Rectal smooth muscle tissue (tissue), 1 donor: Measurements from ENCODE around the gene CPN2.

ENCODE experiments used
- H3K27ac ChIP-seq: one replicate; pipeline ENCODE4 v1.7.0; 2013; ENCODE audit warnings: low read depth, low read length, inconsistent platforms
- H3K27me3 ChIP-seq: one replicate; pipeline ENCODE4 v1.7.0; 2013; ENCODE audit warnings: low read length; ENCODE audit not compliant: control insufficient read depth, insufficient read depth
- H3K36me3 ChIP-seq: one replicate; pipeline ENCODE4 v1.7.0; 2013; ENCODE audit warnings: low read length; ENCODE audit not compliant: control insufficient read depth, insufficient read depth
- H3K4me1 ChIP-seq: one replicate; pipeline ENCODE4 v1.7.0; 2013; ENCODE audit warnings: low read length; ENCODE audit not compliant: control insufficient read depth, insufficient read depth
- H3K4me3 ChIP-seq: one replicate; pipeline ENCODE4 v1.7.0; 2013; ENCODE audit warnings: low read length
- H3K9ac ChIP-seq: one replicate; pipeline ENCODE4 v1.7.0; 2013; ENCODE audit warnings: low read length

Gene CPN2

GRCh38 chr3:194377708-194378107, 26.6 kb upstream of the CPN2 start:
- Histone ChIP-seq H3K4me1 (no peaks in the 10 kb centered on the region), H3K4me3 (no peak overlapping the region), H3K9ac (no peak overlapping the region), H3K27ac (no peak overlapping the region), H3K36me3 (no peaks in the 10 kb centered on the region), H3K27me3 (no peaks in the 10 kb centered on the region)

GRCh38 chr3:194376241-194376560, 25.1 kb upstream of the CPN2 start:
- H3K27me3 ChIP-seq, result no peaks in the 10 kb centered on the region
- no peak overlapping the region for H3K27ac ChIP-seq
- H3K36me3 ChIP-seq, result no peaks in the 10 kb centered on the region

GRCh38 chr3:194375473-194376240, 24.5 kb upstream of the CPN2 start:
- Histone ChIP-seq H3K4me1 (no peaks in the 10 kb centered on the region), H3K27me3 (no peaks in the 10 kb centered on the region), H3K27ac (no peak overlapping the region), H3K9ac (no peak overlapping the region), H3K36me3 (no peaks in the 10 kb centered on the region), H3K4me3 (no peak overlapping the region)

More at GRCh38 chr3:194376241-194376560, 25.1 kb upstream of the CPN2 start:
- H3K4me1 ChIP-seq, result no peaks in the 10 kb centered on the region
- H3K9ac ChIP-seq, result no peak overlapping the region
- H3K4me3 ChIP-seq, result no peak overlapping the region

- H3K27me3 ChIP-seq, result no peaks in the 10 kb centered on the region
Observed at GRCh38 chr3:194374935-194375334, 23.8 kb upstream of the CPN2 start.

GRCh38 chr3:194373899-194374298, 22.8 kb upstream of the CPN2 start:
- H3K27me3 ChIP-seq, result no peaks in the 10 kb centered on the region

More at GRCh38 chr3:194374935-194375334, 23.8 kb upstream of the CPN2 start:
- Histone ChIP-seq H3K9ac (no peak overlapping the region), H3K4me1 (no peaks in the 10 kb centered on the region), H3K27ac (no peak overlapping the region), H3K4me3 (no peak overlapping the region), H3K36me3 (no peaks in the 10 kb centered on the region)

GRCh38 chr3:194373028-194373427, 21.9 kb upstream of the CPN2 start:
- Histone ChIP-seq H3K4me3 (no peak overlapping the region), H3K9ac (no peak overlapping the region), H3K4me1 (no peaks in the 10 kb centered on the region), H3K36me3 (no peaks in the 10 kb centered on the region), H3K27me3 (no peaks in the 10 kb centered on the region), H3K27ac (no peak overlapping the region)

More at GRCh38 chr3:194373899-194374298, 22.8 kb upstream of the CPN2 start:
- Histone ChIP-seq H3K4me3 (no peak overlapping the region), H3K4me1 (no peaks in the 10 kb centered on the region), H3K36me3 (no peaks in the 10 kb centered on the region), H3K9ac (no peak overlapping the region), H3K27ac (no peak overlapping the region)

GRCh38 chr3:194370753-194371152, 19.6 kb upstream of the CPN2 start:
- Histone ChIP-seq H3K27me3 (no peaks in the 10 kb centered on the region), H3K36me3 (no peaks in the 10 kb centered on the region), H3K27ac (no peak overlapping the region), H3K9ac (no peak overlapping the region), H3K4me3 (no peak overlapping the region), H3K4me1 (no peaks in the 10 kb centered on the region)

GRCh38 chr3:194369522-194370279, 18.6 kb upstream of the CPN2 start, which contains the start of gene LRRC15:
Gene LRRC15, minus strand, starts transcription at chr3:194369743. Its CDS starts 8,700 bp downstream, at chr3:194361043.
- Histone ChIP-seq H3K4me3 (no peak within 1 kb of the TSS), H3K27ac (no peak within 1 kb of the TSS), H3K9ac (no peak within 1 kb of the TSS), H3K4me1 (no peaks in the 10 kb centered on the region), H3K27me3 (no peaks in the 10 kb centered on the region), H3K36me3 (no peaks in the 10 kb centered on the region)

GRCh38 chr3:194368918-194369317, 17.8 kb upstream of the CPN2 start:
- no peaks in the 10 kb centered on the region for H3K27me3 ChIP-seq

GRCh38 chr3:194367992-194368841, 17.1 kb upstream of the CPN2 start:
- H3K4me3 ChIP-seq, result no peak overlapping the region
- peaks cover 2% of the 10 kb centered on the region for H3K4me1 ChIP-seq
- no peak overlapping the region for H3K9ac ChIP-seq
- H3K36me3 ChIP-seq, result no peaks in the 10 kb centered on the region
- H3K27ac ChIP-seq, result no peak overlapping the region
- no peaks in the 10 kb centered on the region for H3K27me3 ChIP-seq

More at GRCh38 chr3:194368918-194369317, 17.8 kb upstream of the CPN2 start:
- Histone ChIP-seq H3K36me3 (no peaks in the 10 kb centered on the region), H3K27ac (no peak overlapping the region), H3K4me1 (peaks cover 2% of the 10 kb centered on the region), H3K9ac (no peak overlapping the region), H3K4me3 (no peak overlapping the region)

GRCh38 chr3:194365978-194366490, 14.9 kb upstream of the CPN2 start:
- Histone ChIP-seq H3K4me1 (peaks cover 2% of the 10 kb centered on the region), H3K4me3 (no peak overlapping the region), H3K36me3 (no peaks in the 10 kb centered on the region), H3K9ac (no peak overlapping the region), H3K27me3 (no peaks in the 10 kb centered on the region), H3K27ac (no peak overlapping the region)

- no peak overlapping the region for H3K27ac ChIP-seq
- no peaks in the 10 kb centered on the region for H3K36me3 ChIP-seq
- no peaks in the 10 kb centered on the region for H3K27me3 ChIP-seq
- no peak overlapping the region for H3K9ac ChIP-seq
- no peak overlapping the region for H3K4me3 ChIP-seq
- peaks cover 2% of the 10 kb centered on the region for H3K4me1 ChIP-seq
Observed at GRCh38 chr3:194365526-194365925, 14.4 kb upstream of the CPN2 start.
